Stimulated activated CD4-positive, alpha-beta T cell treated with anti-CD3 and anti-CD28 coated beads, Interleukin-15, amount 100 ng/mL, for 48 hours (primary cell): ENCODE data around the gene TSPO.

Experiments
- DNase-seq, 2 donors: peaks; one replicate each; pipeline ENCODE4 v3.0.0-alpha.2; 2020; ENCODE audit warnings: low read depth in 2 of 2

TSPO gene

DNA sequence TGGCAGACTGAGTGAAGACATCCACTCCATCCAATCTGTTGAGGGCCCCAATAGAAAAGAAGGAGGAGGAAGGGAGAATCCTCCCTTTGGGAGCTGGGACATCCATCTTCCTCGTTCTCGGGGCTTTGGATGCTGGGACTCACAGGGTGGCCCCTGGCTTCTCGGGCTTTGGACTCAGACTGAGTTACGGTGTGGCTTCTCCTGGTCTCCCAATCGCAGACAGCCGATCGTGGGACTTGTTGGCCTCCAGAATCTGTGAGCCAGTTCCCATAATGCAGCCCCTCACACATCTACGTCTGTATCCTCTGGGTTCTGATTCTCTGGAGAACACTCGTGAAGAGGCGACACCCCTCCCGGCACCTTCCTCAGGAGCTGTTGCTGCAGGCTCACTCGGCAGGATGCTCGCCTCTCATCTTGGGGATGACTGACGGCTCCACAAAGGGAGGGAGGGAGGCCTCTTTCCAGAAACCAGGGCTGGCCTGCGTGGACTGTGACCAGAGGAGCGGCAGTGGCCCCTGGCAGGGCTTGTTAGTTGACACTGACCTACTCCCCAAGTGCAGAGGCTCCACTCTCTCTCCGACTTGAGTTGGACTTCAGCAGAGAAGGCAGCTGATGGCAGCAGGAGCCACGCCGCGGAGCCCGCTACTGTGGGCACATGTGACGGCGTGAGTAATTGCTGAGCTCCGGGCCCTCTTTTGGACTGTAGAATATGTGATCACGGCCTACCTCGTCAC lies 50.3 kb downstream of the TSPO start:
- DNase-seq: no peak

DNA sequence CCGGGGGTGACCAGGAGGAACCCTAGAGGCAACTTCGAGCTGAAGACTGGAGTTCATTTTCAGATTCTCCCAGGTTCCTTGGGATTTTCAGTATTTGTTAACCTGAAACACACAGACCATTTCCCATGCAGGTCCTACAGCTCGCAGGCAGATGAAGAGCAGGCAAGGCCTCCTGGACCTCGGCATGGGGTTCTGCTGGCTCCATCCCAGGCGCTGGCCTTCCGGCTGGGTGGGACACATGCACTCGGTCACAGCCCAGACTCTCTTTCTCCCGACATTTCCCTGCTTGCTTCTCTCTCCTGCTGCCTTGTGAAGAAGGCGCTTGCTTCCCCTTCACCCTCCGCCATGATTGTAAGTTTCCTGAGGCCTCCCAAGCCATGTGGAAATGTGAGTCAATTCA lies 51.0 kb downstream of the TSPO start:
- DNase-seq: no peak

DNA sequence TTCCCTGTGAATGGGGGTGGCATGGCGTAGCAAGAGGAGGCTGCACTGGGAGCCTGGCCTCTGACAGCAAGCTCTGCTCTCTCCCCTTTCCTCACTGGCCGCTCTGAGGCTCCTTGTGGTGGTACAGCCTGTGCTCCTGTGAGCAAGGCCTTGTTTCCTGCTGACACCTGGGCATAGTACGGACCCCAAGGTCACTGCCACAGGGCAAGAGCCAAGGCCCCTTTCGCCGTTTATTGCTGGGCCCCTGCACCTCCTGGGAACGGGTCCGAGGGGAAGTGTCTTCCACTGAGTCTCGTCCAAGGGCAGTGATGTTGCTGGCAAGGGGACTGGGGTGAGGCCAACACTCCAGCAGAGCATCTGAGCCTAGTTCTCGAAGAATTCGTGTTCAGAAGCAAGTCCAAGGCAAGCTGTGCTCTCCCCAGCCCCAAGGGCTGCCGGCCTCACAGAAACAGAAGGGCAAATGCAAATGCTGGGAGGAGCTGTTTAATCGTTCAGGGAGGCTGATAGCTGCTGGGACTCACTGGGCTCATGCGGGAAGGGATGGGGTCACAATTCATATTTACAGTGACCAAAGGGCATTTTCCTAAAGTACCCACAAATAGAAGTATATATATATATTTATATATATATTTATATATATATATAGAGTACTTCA lies 51.5 kb downstream of the TSPO start:
- no peak for DNase-seq

DNA sequence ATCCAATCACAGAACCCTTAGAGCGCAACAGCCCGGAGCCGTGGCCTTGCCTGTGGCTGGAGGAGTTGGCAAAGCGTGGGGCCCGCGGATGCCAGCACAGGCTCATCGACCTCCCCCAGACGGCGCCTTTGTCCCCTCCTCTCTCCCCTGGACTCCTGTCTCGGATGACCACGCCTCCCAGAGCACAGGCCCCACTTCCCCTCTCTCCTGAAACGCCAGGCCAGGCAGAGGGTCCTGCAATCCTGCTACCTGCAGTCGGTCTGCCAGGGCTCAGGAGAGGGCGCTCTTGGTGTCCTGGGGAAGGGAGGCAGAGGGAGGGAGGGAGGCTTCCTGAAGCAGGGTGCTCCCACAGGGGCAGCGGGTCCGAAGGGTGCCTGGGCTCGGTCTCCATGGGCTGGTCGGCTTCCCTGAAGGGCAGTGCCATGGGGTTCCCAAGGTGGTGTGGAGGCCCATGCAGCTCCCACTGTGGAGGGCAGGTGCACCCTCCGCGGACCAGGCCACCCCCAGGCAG lies 52.2 kb downstream of the TSPO start:
- DNase-seq: no peak

DNA sequence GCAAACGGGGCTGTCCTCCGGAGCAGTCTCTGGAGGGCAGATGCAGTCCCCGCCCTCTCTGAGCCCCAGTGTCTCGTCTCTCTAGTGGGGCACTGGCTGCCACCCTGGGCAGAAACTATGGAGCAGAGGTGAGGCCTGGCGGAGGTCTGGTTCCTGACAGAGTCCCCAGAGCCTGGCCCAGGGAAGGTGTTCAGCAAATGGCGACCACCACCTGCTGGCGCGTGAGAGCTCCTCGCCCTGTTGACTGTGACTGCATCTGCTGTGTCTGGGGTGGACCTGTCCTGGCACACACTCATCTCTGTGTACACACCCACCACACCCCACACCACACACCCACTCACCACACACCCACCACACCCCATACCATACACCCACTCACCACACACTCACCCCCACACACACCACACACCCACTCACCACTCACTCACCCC lies 53.9 kb downstream of the TSPO start:
- DNase-seq: no peak

DNA sequence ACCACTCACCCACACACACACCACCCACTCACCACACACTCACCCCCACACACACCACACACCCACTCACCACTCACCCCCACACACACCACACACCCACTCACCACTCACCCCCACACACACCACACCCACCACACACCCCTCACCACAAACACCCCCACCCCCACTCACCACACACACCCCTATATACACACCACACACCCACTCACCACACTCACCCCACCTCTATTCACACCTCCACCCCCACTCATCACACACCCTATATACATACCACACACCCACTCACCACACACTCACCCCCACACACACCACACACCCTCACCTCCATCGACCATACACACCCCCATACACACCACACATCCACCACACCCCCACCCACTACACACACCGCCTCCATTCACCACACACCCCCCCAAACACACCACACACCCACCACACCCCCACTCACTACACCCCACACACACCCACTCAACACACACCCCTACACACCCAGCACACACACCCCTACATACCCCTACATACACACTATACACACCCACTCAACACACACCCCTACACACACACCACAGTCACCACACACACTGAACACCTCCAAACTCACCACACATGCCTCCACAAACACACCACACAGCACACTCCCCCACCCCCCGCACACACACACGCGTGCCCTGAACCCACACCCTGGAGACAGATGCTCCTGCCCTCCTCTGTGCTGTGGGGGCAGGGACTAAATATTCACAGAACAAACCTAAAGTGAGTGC lies 54.6 kb downstream of the TSPO start:
- no peak for DNase-seq

DNA sequence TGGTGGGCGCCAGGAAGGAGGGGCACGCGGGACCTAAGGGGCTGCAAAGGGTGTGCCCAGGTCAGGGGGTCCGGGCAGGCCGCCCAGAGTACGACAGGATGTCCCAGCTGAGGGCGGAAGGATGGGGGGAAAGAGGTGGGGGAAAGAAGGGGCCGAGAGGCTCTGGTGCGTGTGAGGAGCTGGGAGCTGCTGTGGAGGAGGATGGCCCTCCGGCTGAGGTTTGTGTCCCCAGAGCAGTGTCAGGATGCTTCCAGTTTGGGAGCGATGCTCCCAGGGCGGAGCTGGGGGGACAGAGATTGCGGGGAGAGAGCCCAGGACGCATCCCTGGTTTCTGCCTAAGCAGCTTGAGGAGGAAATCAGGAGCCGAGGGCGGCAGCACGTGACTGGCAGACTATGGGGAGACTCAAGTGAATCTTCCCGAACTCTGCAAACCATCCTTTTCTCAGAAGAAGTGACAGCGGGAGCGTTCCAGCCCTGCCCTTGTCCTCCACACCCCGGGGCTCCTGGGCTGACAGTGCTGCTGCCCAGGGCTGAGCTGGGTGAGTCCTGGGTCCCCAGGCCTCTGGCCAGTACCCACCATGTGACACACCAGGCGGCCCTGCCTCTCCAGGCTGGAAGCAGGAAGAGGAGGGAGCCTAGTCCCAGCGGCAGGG lies 55.3 kb downstream of the TSPO start:
- DNase-seq: no peak

DNA sequence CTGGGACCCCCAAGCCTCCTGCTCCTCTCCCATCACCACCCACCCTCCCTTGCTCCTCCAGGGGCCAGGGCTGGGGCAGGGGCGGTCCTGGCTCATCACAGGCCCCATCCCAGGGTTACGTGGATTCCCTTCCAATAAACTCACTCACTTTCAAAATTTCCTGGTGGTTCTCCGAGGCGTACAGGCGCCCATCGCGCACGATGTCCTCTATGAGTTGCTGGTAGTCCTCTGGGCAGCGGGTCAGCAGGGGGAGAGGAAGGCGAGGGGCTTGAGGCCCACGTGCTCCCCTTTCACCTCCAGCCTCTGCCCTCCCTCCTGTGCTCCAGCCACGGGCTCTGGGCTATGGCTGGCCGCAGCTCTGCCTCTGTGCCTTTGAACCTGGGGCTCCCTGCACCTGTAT lies 56.0 kb downstream of the TSPO start:
- DNase-seq: no peak

DNA sequence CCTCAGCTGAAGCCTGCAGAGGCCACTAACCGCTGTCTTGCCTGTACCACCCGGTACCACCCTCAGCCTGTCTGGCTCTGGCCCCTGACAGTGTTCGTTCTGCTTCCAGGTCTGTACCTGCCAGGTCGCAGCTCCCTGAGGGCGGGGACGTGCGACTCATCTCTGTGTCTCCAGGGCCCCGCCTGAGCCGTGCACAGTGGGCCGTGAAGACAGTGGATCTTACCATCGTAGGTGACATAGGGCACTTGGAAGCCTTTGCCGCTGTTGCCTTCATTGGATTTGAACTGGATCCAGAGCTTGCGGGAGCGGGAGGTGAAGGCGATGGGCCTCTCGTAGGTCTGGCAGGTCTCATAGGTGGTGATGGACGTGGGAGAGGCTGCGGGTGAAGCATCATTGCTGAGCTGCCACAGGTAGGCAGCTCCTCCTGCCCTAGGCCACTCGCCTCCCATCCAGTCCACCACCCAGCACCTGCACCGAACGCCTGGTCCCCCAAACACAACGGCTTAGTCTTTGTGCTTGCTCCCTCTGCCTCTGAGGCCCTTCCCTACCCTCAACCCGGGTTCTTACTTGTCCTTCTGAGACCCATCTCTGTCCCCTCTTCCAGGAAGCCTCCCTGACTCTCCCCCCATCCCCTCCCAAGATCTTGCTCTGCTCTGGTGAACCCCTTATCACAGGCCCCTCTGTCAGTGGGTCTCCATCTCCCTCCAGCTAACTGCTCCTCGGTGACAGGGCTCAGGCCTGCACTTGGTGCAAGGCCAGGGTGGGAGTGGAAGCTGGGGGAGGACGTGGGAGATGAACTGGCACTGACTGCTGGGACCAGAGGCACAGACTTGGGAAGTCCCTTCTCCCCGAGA lies 56.7 kb downstream of the TSPO start:
- no peak for DNase-seq

DNA sequence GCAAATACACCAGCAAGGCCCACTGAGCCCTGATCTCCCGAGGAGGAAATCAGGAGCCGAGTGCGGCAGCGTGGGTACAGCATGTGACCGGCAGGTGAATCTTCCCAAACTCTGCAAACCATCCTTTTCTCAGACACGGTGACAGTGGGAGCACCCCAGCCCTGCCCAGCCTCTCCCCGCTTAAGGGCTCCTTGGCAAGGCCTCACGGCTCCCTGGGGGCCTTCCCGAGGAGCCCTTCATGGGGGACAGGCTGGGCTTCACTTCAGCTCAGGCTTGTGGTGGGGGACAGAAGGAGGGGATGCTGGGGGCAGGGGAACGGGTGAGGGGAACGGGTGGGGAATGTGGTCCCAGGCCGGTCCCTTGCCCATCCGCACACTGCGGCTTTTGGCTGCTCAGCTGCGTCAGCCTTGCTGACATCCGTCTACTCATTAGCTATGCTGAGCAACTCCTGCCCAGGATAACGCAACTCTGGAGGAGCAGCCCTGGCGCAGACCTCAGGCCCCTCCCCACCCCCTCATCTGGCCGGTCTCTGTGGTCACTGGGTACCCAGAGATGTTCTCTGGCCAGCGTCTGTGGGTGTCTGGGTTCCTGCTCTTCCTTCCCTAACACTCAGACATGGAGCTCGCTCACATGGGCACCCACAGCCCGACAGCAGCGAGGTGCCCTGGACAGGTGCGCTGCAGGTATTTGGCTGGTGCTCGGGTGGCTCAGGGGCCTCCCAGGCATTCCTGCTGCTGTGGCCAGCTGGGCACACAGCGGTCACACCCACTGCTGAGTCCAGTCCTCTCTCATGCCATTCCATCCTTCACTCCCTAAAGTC lies 57.6 kb downstream of the TSPO start:
- DNase-seq: no peak

DNA sequence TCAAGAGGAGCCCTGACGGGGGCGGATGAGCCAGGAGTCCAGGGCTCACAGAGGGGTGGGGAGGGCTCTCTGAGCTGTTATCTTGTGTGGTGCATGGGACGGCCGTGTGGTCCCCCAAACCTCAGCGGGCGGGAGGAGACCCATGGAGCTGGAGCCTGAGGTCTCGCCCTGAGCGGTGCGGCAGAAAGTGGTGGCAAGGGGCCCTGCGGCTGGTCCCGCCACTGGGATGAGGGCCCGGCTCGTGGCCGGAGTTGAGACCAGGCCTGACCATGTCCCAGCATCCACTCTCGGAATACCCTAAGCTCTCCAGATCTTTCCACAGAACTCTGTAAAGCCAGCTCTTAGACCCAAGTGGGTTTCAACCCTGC lies 58.1 kb downstream of the TSPO start:
- DNase-seq: no peak

DNA sequence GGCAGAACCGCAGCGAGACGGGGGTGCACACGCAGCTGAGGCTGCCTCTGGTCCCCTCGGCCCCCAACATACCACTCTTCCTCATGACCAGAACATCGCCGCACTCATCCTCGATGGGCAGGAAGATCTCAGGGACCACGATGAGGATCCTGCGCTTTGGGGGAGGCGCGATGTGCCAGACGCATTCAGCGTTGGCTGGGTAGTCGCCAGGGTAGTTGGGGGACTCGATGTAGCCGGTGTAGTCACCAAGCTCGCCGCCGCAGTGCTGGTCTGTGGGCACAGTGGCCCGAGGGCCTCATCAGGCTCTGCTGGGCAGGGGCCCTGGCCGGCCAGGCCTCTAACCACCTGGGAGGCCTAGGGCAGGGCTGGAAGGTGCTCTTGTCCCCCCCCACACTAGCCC lies 58.6 kb downstream of the TSPO start:
- DNase-seq: no peak

DNA sequence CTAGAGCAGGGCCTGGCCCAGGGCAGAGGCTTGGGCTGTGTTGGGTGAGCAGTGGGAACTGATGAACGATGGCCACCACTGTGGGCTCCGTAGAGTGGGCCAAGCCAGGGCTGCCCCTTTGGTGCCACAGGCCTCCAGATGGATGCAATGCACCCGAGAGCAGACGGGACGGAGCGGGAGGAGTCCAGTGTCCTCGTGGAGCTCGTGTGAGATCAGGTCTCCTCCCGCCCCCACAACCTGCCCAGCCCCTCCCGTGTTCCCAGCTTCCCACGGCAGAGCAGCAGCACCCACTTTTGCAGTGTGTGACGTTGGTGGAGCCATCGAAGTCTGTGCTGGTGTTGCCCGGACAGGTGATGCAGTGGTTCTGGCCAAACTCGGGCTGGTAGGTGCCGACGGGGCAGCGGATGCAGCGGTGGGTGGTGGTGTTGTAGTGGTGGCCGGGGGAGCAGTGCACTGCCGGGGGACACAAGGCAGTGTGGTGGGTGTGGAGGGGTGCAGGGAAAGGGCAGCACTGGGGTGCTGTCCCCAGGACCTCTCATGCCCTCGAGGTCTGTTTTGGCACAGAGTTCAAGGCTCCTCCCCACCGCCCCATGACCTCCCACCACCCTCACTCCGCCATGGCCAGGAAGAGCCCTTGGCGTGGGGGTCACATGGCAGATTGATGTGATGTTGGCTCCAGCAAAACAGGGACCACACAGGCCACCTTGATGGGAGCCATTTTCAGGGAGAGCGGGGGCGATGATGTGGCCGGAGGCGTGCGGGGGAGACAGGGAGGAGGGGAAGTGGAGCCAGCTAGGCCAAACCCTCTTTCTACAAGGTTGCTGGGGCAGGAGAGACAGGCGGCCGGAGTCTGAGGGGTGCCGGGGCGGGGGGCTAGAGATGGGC lies 59.5 kb downstream of the TSPO start:
- no peak for DNase-seq

DNA sequence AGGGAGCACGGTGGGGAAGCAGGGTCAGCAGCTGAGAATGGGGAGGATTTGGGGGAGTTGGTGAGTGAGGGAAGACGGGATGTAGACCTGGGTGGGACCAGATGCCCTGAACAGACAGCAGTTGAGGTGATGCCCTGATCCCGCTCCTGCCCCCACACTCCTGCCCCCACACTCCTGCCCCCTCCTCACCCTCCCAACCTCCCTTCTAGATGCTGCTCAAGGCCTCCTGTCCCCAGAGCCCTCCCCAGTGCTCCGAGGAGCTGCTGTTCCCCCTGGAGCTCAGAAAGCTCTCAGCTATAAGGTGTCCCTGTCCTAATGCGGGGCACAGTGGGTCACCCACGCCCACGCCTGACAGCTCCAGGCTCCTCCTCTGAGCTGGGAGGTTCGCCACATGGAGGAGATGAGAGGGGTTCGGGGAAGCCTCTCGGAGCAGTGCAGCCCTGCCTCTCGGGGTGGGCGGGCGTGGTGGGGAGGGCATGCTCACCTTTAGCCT lies 60.6 kb downstream of the TSPO start:
- no peak for DNase-seq

DNA sequence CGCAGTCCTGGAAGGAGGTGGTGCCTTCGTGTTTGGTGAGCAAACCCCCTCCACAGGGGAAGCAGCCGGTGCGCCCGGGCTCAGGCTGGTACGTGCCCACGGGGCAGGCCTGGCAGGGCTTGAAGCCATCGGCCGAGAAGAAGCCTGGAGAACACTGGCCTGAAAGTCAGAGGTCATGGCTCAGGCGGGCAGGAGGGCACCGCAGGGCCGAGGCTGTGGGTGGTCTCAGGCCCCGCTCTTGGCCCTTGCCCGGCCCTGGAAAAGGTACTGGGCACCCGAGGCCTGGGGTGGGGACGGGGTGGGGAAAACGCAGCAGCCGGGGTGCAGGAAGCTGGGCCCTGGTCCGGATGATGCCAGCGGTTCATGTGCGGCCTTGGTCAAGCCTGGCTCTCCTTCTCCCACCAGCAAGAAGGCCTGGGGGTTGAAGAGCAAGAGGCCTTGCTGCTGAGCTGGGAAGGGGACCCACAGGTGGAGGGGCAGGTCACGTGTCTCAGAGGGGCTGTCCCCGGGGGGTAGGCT lies 61.1 kb downstream of the TSPO start:
- DNase-seq: no peak
